ENCODE results near the gene CHCHD3.

Gene CHCHD3

DNA sequence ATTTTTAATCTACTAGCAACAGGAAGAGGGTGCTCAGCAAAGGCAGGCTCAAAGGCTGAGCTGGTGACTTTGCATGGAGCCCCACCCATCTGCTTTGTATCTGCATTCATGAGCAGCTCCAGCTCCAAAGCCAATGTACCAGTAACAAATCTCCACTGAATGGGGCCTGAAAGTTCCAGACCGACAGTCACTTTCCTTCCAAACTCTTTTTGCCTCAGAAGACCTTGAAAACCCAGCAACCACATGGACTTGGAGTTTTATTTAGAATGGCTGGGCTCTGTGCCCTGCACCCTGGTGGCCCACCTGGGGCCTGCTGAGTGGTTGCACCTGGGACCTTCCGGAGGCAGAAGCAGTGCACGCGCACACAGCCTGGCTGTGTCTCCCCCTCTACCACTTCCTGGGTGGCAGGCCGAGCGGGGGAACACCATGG lies 310.6 kb downstream of the CHCHD3 start:
- H3K9me3 Mint-ChIP-seq: peaks cover 16% of the 10 kb centered on the region
- peak; percentile 50 for DNase-seq
- no peak overlapping the region for H3K4me3 Mint-ChIP-seq
- H3K4me1 Mint-ChIP-seq (ENCODE audit: low read depth): peaks cover 28% of the 10 kb centered on the region
- peaks cover under 1% of the 10 kb centered on the region for H3K27me3 Mint-ChIP-seq
- H3K36me3 Mint-ChIP-seq (ENCODE audit: low read depth): peaks cover 2% of the 10 kb centered on the region
- peak overlapping the region; percentile 66 for H3K27ac Mint-ChIP-seq

DNA sequence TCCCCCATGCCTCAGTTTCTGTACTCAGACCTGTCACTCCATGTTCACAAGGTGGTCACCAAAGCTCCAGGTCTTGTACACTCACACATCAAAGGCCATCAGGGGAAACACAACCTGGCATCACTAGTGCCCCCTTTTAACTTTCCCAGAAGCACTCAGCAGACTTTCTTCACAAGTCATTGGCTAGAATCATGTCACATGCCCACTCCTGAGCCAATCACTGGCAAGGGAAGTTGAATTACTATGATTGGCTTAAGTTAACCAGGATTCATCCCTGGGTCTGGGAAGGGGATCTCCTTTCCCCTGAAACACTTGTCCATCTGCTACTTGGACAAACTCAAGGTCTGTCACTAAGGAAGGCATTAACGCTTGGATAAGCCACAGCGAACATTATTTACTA lies 311.8 kb downstream of the CHCHD3 start:
- no peak for DNase-seq
- Mint-ChIP-seq H3K36me3 (ENCODE audit: low read depth) (peaks cover 2% of the 10 kb centered on the region), H3K27ac (no peak overlapping the region), H3K4me1 (ENCODE audit: low read depth) (peaks cover 28% of the 10 kb centered on the region), H3K4me3 (no peak overlapping the region), H3K27me3 (no peaks in the 10 kb centered on the region), H3K9me3 (peaks cover 16% of the 10 kb centered on the region)

DNA sequence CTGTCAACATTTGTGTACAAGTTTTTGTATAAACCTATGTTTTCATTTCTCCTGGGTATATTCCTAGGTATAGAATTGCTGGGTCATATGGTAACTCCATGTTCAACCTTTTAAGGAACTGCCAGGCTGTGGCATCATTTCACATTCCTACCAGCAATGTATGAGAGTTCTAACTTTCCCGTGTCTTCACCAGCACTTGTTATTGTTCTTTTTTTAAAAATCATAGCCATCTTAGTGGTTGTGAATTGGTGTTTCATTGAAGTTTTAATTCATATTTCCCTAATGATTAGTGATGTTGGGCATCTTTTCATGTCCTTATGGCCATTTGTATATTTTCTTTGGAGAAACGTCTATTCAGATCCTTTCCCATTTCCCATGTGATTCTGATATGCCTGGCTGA lies 312.6 kb downstream of the CHCHD3 start:
- H3K27me3 Mint-ChIP-seq: no peaks in the 10 kb centered on the region
- H3K9me3 Mint-ChIP-seq: peaks cover 16% of the 10 kb centered on the region
- no peak overlapping the region for H3K4me3 Mint-ChIP-seq
- peaks cover 28% of the 10 kb centered on the region for H3K4me1 Mint-ChIP-seq (ENCODE audit: low read depth)
- no peak for DNase-seq
- peaks cover 2% of the 10 kb centered on the region for H3K36me3 Mint-ChIP-seq (ENCODE audit: low read depth)
- no peak overlapping the region for H3K27ac Mint-ChIP-seq

DNA sequence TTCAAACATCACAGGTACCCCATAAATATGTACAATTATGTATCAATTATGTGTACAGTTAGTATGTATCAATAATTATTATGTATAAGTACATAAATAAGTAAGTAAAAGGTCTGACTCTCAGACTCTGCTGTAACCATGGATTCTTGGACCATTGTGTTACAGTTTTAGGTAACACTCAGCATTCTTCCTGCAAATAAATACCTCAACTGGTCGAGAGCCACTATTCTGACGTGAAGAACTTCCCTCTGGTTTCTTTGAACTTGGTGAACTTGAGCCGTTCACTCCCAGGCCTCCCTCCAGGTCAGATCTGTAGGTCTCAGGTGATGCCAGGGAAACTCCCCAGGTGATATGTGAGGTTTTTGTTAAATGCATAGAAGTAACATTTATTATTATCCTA lies 313.8 kb downstream of the CHCHD3 start:
- Mint-ChIP-seq H3K27me3 (no peaks in the 10 kb centered on the region), H3K9me3 (peaks cover 16% of the 10 kb centered on the region), H3K36me3 (ENCODE audit: low read depth) (peaks cover 2% of the 10 kb centered on the region), H3K4me1 (ENCODE audit: low read depth) (peaks cover 20% of the 10 kb centered on the region), H3K27ac (no peak overlapping the region), H3K4me3 (no peak overlapping the region)
- no peak for DNase-seq

DNA sequence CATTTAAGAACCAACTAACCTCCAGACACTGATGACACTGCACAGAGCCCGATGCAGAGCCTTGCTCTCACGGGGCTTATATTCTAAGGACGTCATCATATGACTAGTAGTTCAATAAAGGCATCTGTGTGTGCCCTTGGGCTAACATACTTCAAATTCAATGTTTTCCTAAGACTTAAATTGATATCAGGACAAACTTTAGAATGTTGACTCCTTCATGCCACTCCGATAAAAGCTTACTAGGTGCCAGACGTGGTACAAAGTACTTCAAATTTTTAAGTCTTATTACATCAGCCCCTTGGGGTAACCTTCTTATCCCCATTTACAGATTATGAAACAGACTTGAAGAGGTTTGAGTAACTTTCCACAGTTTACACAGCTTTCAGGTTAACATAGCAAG lies 314.5 kb downstream of the CHCHD3 start:
- Mint-ChIP-seq H3K4me3 (no peak overlapping the region), H3K9me3 (peaks cover 16% of the 10 kb centered on the region), H3K4me1 (ENCODE audit: low read depth) (peaks cover 19% of the 10 kb centered on the region), H3K27ac (no peak overlapping the region), H3K27me3 (no peaks in the 10 kb centered on the region), H3K36me3 (ENCODE audit: low read depth) (peaks cover 2% of the 10 kb centered on the region)
- no peak for DNase-seq

DNA sequence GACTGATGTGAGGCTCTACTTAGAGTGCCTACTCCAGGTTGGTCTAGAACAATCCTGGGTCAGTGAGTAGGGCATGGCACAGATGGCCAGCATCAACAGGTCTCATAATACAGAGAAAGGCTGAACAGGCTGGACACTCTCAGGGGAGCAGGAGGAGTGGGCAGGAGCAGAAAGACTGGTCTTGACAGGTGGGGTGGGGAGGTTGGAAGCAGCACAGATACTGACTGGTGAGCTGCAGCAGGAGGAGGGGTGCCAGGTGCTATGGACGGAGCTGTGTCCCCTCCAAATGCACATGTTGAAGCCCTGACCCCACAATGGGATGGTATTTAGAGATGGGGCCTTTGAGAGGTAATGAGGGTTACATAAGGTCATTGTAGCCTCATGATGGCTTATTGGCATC lies 315.2 kb downstream of the CHCHD3 start:
- Mint-ChIP-seq H3K36me3 (ENCODE audit: low read depth) (peaks cover 2% of the 10 kb centered on the region), H3K27ac (no peak overlapping the region), H3K4me3 (no peak overlapping the region), H3K9me3 (peaks cover 16% of the 10 kb centered on the region), H3K27me3 (no peaks in the 10 kb centered on the region), H3K4me1 (ENCODE audit: low read depth) (peaks cover 16% of the 10 kb centered on the region)
- no peak for DNase-seq

DNA sequence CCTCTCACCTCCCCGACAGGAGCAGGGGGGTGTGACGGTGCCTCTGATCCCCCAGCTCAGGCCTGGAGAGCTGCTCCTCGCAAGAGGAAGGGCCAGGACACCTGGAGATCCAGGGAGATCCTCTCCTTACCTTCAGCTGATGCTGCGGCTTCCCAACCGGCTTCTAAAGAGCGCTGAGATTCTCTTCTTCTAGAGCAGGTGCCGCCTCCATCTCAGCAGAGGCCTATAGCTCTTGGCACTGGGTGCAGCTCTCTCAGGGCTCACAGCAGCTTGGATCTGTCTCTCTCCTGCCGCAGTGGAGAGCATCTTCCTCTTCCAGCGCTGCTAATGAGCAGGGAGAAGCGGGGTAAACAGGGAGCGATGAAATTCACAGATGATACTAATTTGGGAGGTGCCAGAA lies 316.0 kb downstream of the CHCHD3 start:
- Mint-ChIP-seq H3K27me3 (no peaks in the 10 kb centered on the region), H3K27ac (no peak overlapping the region), H3K4me3 (no peak overlapping the region)

DNA sequence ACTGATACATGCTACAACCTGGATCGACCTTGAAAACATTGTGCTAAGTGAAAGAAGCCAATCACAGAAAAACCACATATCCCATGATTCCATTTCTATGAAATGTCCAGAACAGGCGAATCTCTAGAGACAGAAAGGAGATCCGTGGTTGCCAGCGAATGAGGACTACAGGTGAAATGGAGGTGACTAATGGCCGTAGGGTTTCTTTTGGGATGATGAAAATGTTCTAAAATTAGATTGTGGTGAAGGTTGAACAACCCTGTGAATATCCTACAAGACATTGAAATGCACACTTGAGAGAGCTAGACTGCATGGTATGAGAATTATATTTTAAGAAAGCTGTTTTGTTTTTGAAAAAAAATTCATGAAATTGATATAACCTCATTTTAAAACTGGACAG lies 317.1 kb downstream of the CHCHD3 start:
- H3K27ac Mint-ChIP-seq: no peak overlapping the region
- peaks cover 8% of the 10 kb centered on the region for H3K9me3 Mint-ChIP-seq
- H3K4me1 Mint-ChIP-seq (ENCODE audit: low read depth): no peaks in the 10 kb centered on the region
- H3K4me3 Mint-ChIP-seq: no peak overlapping the region
- no peak for DNase-seq
- no peaks in the 10 kb centered on the region for H3K27me3 Mint-ChIP-seq
- peaks cover 2% of the 10 kb centered on the region for H3K36me3 Mint-ChIP-seq (ENCODE audit: low read depth)

More for the DNA sequence above, 316.0 kb downstream of the CHCHD3 start:
- Mint-ChIP-seq H3K36me3 (ENCODE audit: low read depth) (peaks cover 2% of the 10 kb centered on the region), H3K9me3 (peaks cover 16% of the 10 kb centered on the region), H3K4me1 (ENCODE audit: low read depth) (peaks cover 8% of the 10 kb centered on the region)
- no peak for DNase-seq

DNA sequence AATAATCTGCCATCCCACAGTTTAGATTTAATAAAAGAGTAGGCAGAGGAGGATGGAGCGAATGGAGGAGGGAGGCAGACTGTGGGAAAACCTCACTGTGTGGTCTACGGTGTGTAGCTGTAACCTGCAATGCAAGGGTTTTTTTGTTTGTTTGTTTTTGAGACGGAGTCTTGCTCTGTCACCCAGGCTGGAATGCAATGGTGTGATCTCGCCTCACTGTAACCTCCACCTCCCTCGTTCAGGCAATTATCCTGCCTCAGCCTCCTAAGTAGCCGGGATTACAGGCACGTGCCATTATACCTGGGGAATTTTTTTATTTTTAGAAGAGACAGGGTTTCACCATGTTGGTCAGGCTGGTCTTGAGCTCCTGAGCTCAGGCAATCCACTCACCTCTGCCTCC lies 321.0 kb downstream of the CHCHD3 start:
- no peak overlapping the region for H3K4me3 Mint-ChIP-seq
- H3K9me3 Mint-ChIP-seq: peaks cover 3% of the 10 kb centered on the region
- H3K36me3 Mint-ChIP-seq (ENCODE audit: low read depth): no peaks in the 10 kb centered on the region
- no peaks in the 10 kb centered on the region for H3K27me3 Mint-ChIP-seq
- no peak for DNase-seq
- H3K4me1 Mint-ChIP-seq (ENCODE audit: low read depth): peaks cover 4% of the 10 kb centered on the region
- no peak overlapping the region for H3K27ac Mint-ChIP-seq

DNA sequence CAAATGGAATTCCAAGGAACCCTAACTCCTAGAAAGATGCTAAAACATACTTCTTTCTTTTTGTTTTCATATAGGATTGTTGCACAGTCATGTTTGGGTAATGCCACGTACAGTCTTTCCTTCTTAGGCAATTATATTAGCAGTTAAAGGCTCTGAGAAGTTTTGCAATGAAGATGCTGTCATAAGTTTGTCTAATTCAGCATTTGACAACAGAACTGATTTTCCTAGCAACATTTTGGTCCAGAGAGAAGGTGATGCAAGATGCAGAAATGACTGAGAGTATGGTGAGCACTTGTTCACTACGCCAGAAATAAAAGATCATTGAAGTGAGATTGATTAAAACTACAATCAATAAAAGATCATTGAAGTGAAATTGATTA lies 321.7 kb downstream of the CHCHD3 start:
- Mint-ChIP-seq H3K27ac (no peak overlapping the region), H3K27me3 (no peaks in the 10 kb centered on the region), H3K36me3 (ENCODE audit: low read depth) (no peaks in the 10 kb centered on the region), H3K9me3 (peaks cover 3% of the 10 kb centered on the region), H3K4me3 (no peak overlapping the region), H3K4me1 (ENCODE audit: low read depth) (peaks cover 7% of the 10 kb centered on the region)
- DNase-seq: no peak

DNA sequence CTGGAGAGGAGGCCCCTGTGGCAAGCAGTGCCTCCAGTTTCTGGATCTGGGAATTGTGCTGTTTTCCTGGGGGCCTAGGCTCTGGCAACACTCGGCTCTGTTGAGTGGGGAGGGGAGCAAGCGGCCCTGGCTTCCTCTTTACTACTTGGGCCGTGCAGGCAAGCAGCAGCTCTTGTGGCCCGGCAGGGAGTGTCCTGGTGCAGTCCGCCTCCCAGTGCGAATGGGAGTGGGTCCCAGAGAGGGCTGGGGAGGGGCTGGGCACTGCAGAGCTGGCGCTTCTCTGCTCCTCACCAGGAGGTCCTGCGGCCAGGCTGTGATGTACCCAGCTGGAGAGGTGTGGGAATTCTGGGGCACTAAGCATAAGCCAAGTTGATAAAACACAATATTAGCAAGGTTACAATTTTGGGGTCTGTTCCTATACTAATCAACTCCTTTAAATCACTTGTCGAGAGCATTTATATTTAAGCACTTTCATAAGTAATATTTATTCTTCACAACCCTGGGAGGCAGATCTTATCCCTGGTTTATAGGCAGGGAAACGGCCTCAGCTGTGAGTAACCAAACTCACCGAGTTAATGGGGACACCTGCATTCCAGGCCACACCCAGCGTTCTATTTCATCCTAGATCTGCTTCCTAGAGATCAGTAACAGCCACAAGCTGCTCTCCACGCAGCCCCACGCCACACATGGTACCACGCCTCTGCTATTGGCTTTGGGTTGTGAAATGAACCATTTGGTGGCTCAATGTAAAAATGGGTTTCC lies 322.2 kb downstream of the CHCHD3 start:
- peaks cover 3% of the 10 kb centered on the region for H3K9me3 Mint-ChIP-seq
- no peak for DNase-seq
- H3K27ac Mint-ChIP-seq: no peak overlapping the region
- no peaks in the 10 kb centered on the region for H3K27me3 Mint-ChIP-seq
- H3K4me1 Mint-ChIP-seq (ENCODE audit: low read depth): peaks cover 7% of the 10 kb centered on the region
- no peak overlapping the region for H3K4me3 Mint-ChIP-seq
- H3K36me3 Mint-ChIP-seq (ENCODE audit: low read depth): no peaks in the 10 kb centered on the region

DNA sequence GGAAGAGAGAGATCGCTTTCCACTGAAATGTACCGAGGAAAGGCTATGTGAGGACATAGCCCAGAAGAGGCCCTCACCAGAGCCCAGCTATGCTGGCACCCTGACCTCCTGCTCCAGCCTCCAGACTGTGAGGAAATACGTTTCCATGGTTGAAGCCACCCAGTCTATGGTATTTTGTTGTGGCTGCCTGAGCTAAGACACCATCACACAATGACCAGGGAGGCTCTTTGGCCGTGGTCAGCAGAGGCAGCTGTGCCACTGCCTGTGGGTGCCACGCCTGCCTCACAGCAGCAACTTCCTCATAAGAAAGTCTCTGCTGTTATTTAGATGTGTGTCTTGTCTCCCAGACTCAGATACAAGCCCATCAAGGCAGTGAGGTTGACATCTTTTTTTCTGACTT lies 322.9 kb downstream of the CHCHD3 start:
- Mint-ChIP-seq H3K4me1 (ENCODE audit: low read depth) (peaks cover 7% of the 10 kb centered on the region), H3K4me3 (no peak overlapping the region), H3K27me3 (no peaks in the 10 kb centered on the region), H3K9me3 (peaks cover 3% of the 10 kb centered on the region), H3K36me3 (ENCODE audit: low read depth) (no peaks in the 10 kb centered on the region), H3K27ac (no peak overlapping the region)
- DNase-seq: no peak

DNA sequence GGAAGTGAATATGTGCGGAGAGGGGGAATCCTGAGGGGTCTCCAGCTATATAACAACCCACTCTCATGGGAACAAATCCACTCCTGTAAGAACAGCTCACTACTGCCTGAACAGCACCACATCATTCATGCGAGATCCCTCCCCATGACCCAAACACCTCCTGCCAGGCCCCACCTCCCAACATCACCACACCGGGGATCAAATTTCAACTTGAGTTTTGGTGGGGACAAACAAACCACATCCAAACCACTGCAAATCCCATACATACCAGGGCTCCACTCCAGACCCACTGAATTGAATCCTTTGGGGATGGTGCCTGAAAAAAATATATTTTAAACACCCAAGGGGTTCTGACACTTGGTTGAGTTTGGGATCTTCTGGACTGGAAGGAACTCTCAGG lies 324.1 kb downstream of the CHCHD3 start:
- DNase-seq: no peak
- Mint-ChIP-seq H3K36me3 (ENCODE audit: low read depth) (no peaks in the 10 kb centered on the region), H3K27me3 (no peaks in the 10 kb centered on the region), H3K4me1 (ENCODE audit: low read depth) (peaks cover 7% of the 10 kb centered on the region), H3K4me3 (no peak overlapping the region), H3K27ac (no peak overlapping the region), H3K9me3 (peaks cover 3% of the 10 kb centered on the region)

DNA sequence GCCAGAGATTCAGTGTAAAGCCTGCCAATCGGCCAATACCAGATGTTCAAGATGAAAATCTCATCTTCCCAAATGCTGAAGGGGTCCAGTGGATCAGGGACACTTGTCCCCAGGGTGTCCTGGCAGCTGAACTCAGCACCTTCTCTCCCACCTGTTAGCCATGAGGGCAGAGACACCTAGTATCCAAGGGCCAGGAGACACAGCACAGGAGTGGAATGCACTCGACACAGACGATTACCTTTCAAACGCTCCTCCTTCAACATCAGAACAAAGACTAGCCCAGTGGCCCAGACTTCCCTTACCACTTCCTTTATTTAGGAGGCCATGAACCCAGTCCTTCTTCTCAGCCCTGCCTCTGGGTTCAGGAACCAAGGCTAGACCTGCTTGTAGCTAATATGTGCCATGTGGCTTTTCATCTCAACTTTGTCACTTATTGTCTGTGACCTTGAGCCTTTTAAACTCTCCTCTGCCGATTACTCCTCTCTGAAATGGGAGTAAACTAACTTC lies 325.4 kb downstream of the CHCHD3 start:
- Mint-ChIP-seq H3K4me1 (ENCODE audit: low read depth) (peaks cover 7% of the 10 kb centered on the region), H3K27ac (no peak overlapping the region), H3K36me3 (ENCODE audit: low read depth) (no peaks in the 10 kb centered on the region), H3K27me3 (no peaks in the 10 kb centered on the region), H3K4me3 (no peak overlapping the region), H3K9me3 (peaks cover 3% of the 10 kb centered on the region)
- DNase-seq: no peak

DNA sequence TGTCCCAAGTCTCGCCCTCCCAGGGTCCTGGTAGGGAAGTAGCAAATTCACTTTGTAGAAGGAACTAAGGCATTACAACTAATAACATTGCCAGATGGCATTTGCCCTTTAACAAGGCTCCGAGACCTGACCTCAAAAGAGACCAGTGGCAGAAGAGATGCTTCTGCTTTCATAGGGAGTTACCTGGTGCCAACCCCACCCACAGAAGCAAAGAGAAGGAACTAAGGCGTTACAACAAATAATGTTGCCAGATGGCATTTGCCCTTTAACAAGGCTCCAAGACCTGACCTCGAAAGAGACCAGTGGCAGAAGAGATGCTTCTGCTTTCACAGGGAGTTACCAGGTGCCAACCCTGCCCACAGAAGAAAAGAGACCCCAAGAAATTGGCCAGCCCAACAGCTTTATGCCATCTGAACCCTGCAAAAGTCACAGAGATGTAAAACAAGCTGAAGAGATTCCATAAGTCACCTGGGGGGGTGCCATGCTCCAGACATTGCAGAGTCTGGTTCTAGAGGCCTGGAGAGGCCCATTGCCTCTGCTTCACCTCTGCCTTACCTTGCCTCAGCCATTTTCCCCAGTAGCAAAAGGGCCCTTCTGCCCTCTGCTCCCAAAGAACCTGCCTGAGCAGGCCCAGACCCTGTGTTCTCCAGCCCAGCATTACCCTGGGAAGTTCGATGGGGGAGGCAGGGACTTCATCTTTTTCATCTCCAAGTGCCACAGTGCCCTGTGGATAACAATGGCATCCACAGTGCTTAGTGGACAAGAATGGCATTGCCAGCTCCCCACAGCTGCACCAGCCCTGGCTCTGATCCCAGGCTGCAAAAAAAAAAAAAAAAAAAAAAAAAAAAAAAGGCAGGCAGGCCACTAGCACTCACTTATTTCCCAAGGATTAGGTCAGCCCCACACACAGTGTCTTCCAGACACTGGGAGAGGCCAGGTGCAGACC lies 326.1 kb downstream of the CHCHD3 start:
- no peaks in the 10 kb centered on the region for H3K27me3 Mint-ChIP-seq
- no peak overlapping the region for H3K4me3 Mint-ChIP-seq
- peaks cover 7% of the 10 kb centered on the region for H3K4me1 Mint-ChIP-seq (ENCODE audit: low read depth)
- peaks cover 3% of the 10 kb centered on the region for H3K9me3 Mint-ChIP-seq
- H3K27ac Mint-ChIP-seq: no peak overlapping the region
- DNase-seq: no peak
- no peaks in the 10 kb centered on the region for H3K36me3 Mint-ChIP-seq (ENCODE audit: low read depth)

All from activated T-cell treated with anti-CD3 and anti-CD28 coated beads, Interleukin-2, amount 50 U/mL, for 24 hours (primary cell).